Medulla oblongata (tissue), 1 donor: Measurements from ENCODE around the gene FOXI1.
A peak's percentile ranks its signal among the peaks of the same experiment; 100 is the strongest.

Source experiments
- DNase-seq: peaks from one replicate; pipeline ENCODE4 v3.0.0-alpha.2; 2015; ENCODE audit errors: extremely low spot score

Gene FOXI1

GRCh38 chr5:170105642-170106611 is at the start of gene FOXI1:
Gene FOXI1, plus strand, starts transcription at chr5:170105897. Its CDS starts 61 bp downstream, at chr5:170105958.
- no peak for DNase-seq

GRCh38 chr5:170056561-170057267 is 49.0 kb upstream of the FOXI1 start:
- no peak for DNase-seq

- DNase-seq: no peak
Measured at GRCh38 chr5:170057311-170057710, 48.4 kb upstream of the FOXI1 start.

GRCh38 chr5:170059221-170059620 is 46.5 kb upstream of the FOXI1 start:
- DNase-seq: no peak

- no peak for DNase-seq
Measured at GRCh38 chr5:170067152-170067551, 38.5 kb upstream of the FOXI1 start.

GRCh38 chr5:170067574-170068170 is 38.0 kb upstream of the FOXI1 start:
- no peak for DNase-seq

- no peak for DNase-seq
Measured at GRCh38 chr5:170069512-170069911, 36.2 kb upstream of the FOXI1 start.

- DNase-seq: peak; percentile 36
Measured at GRCh38 chr5:170070556-170071412, 34.9 kb upstream of the FOXI1 start.

- DNase-seq: no peak
Measured at GRCh38 chr5:170071748-170072147, 33.9 kb upstream of the FOXI1 start.

- no peak for DNase-seq
Measured at GRCh38 chr5:170075696-170076095, 30.0 kb upstream of the FOXI1 start.

GRCh38 chr5:170076211-170076610 is 29.5 kb upstream of the FOXI1 start:
- DNase-seq: no peak

GRCh38 chr5:170076739-170077138 is 29.0 kb upstream of the FOXI1 start:
- no peak for DNase-seq

GRCh38 chr5:170077526-170077925 is 28.2 kb upstream of the FOXI1 start:
- no peak for DNase-seq

- DNase-seq: no peak
Measured at GRCh38 chr5:170078458-170078857, 27.2 kb upstream of the FOXI1 start.

- no peak for DNase-seq
Measured at GRCh38 chr5:170078931-170079330, 26.8 kb upstream of the FOXI1 start.

- DNase-seq: no peak
Measured at GRCh38 chr5:170080217-170080616, 25.5 kb upstream of the FOXI1 start.

- DNase-seq: no peak
Measured at GRCh38 chr5:170080786-170081445, 24.8 kb upstream of the FOXI1 start.

GRCh38 chr5:170081616-170082015 is 24.1 kb upstream of the FOXI1 start:
- DNase-seq: no peak

GRCh38 chr5:170082701-170083100 is 23.0 kb upstream of the FOXI1 start:
- no peak for DNase-seq

- no peak for DNase-seq
Measured at GRCh38 chr5:170087168-170087817, 18.4 kb upstream of the FOXI1 start.
